AG04450 (cell line): ENCODE measurements around the gene LYZL6. TPM values are rescaled to one million over a fixed set of nuclear protein-coding genes. Genes with fewer than 3 reads are reported as not detected.

Experiments used
- CTCF ChIA-PET: fragments of 300-600, 350-600 bp; formaldehyde crosslinking; extraction: SDS; loops from one replicate; lab custom pipeline; 2022; ENCODE audit warnings: antibody characterized with exemption, inconsistent platforms; lab: Charles Lee
- POLR2A ChIA-PET: fragments of 350-600 bp; formaldehyde crosslinking; extraction: SDS; loops from one replicate; lab custom pipeline; 2021; ENCODE audit warnings: antibody characterized with exemption, inconsistent platforms; lab: Yijun Ruan, JAX
- DNase-seq: peaks from one replicate; pipeline ENCODE4 v3.0.0-alpha.2; 2011; ENCODE audit warnings: low read depth, low spot score
- H3K27ac ChIP-seq: one replicate; pipeline ENCODE4 v1.5.1; 2012; ENCODE audit warnings: low read depth, low read length, control low read depth
- H3K27me3 ChIP-seq: one replicate; pipeline ENCODE4 v1.6.0; 2012; ENCODE audit warnings: low read length; ENCODE audit not compliant: control insufficient read depth, insufficient read depth
- H3K4me3 ChIP-seq: 2 replicates; pipeline ENCODE4 v1.5.1; 2011; ENCODE audit warnings: mild to moderate bottlenecking, low read depth, low read length, control low read depth
- H3K9me3 ChIP-seq: 2 replicates; pipeline ENCODE4 v1.5.1; 2012; ENCODE audit warnings: low read length; ENCODE audit not compliant: control insufficient read depth, insufficient read depth
- CTCF ChIP-seq: IDR thresholded peaks from 2 replicates; pipeline ENCODE4 v1.5.1; 2011; ENCODE audit warnings: low read depth, low read length, control low read depth, inconsistent platforms
- polyA plus RNA-seq: library from polyadenylated mRNA; depleted of rRNA; stranded (reverse); fragments of >200 nt; gene quantifications from 2 replicates; pipeline ENCODE4 v1.2.3, GENCODE V29; 2011

LYZL6 gene
- polyA plus RNA-seq, 1 experiment: not detected

DNA sequence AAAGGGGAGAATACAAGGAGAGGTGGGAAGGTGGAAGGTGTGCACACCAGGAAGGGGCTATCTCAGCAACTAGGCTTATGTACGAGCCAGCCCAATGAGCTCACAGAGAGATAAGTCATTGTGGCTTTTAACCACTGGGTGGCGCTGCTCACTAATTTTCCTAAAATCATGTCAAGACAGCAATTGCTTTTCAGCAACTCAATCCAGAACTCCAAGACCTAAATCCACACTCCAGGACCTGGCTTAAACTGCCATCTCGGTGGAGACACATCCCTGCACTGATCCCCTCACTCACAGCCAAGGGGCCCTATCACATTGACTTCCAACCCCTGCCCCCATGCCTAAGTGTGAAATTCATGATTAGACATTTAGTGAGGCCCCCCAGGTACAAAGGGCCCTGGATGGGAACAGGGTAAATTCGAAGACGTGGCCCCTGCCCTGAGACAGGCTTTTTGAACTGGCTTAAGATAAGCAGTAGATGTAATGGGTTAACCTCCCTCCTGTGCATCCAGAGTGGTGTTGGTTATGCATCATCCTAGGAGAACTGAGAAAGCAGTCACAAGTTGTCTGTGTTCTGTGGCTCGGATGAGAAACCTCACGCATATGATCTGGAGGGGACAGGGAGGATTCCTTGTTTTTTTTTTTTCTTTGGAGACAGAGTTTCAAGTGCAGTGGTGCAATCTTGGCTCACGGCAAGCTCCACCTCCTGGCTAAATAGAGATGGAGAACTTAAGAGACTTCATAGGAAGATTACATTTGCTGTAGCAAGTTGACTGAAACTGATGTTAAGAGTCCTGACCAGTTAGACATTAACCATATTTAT, 26.3 kb upstream of the LYZL6 start:
- POLR2A ChIA-PET: no interaction called here
- CTCF ChIA-PET: interaction anchor here (0.6 to 5.9 kb wide), 27 partner anchors 8 to 513 kb away, joined by 3 to 111 read pairs (median 4); partner anchors contain the start of genes C17orf50 and CCL16
- peak; percentile 80 for TF ChIP-seq CTCF
- no peaks in the 10 kb centered on the region for H3K9me3 ChIP-seq
- no peak overlapping the region for H3K4me3 ChIP-seq
- peak; percentile 58 for DNase-seq
- H3K27ac ChIP-seq: no peak overlapping the region
- no peaks in the 10 kb centered on the region for H3K27me3 ChIP-seq

DNA sequence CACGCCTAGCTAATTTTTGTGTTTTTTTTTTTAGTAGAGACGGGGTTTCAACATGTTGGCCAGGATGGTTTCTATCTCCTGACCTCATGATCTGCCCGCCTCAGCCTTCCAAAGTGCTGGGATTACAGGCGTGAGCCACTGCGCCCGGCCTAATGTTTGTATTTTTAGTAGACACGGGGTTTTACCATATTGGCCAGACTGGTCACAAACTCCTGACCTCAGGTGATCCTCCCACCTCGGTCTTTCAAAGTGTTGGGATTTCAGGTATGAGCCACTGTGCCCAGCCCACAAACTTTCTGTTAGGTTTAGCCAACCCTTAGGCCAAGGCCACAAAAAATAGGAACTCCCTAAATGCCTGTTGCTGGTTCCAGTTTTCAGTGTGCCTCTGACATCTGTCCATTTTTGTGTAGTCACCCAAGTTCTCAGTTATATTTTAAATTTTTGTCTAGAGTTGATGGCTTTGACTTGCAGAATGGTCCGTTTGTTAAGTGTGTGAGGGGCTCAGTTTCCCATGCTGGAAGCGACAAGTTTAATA, 25.1 kb upstream of the LYZL6 start:
- CTCF ChIA-PET: interaction anchor here (0.7 to 5.9 kb wide), 18 partner anchors 7 to 514 kb away, joined by 3 to 111 read pairs (median 5); partner anchors contain the start of gene C17orf50
- no peak for DNase-seq
- Histone ChIP-seq H3K9me3 (no peaks in the 10 kb centered on the region), H3K4me3 (no peak overlapping the region), H3K27ac (no peak overlapping the region), H3K27me3 (no peaks in the 10 kb centered on the region)
- TF ChIP-seq CTCF: no peak
- POLR2A ChIA-PET: no interaction called here

DNA sequence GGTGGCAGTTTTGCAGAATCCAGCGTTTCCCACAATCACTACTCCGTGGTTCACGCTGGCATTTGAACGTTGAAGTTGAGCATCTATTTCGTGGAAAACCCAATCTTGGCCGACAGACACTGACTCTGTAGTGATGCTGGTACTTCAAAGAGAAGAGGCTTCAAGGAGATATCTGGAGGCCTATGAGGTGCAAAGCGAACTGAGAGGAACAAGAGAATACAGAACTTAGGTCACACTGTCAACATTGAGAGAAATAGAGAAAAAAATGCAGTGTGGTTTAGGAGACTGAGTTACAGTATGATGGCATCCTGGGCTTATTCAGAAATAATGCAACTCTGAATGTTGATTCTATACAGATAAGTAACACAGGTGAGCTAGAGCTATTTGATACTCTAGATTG, 21.8 kb upstream of the LYZL6 start:
- POLR2A ChIA-PET: no interaction called here
- CTCF ChIA-PET: no interaction called here
- TF ChIP-seq CTCF: no peak
- DNase-seq: no peak
- Histone ChIP-seq H3K27me3 (no peaks in the 10 kb centered on the region), H3K4me3 (no peak overlapping the region), H3K9me3 (no peaks in the 10 kb centered on the region), H3K27ac (no peak overlapping the region)

GRCh38 chr17:35963663-35964062, 20.1 kb upstream of the LYZL6 start:
- no peaks in the 10 kb centered on the region for H3K27me3 ChIP-seq
- H3K4me3 ChIP-seq: no peak overlapping the region
- ChIA-PET POLR2A (interaction anchor here (0.6 kb wide), 1 partner anchor 137 kb away, joined by 4 read pairs; no protein-coding TSS in a partner anchor), CTCF (interaction anchor here (0.7 to 1.1 kb wide), 2 partner anchors 185 to 186 kb away, joined by 3 to 4 read pairs; no protein-coding TSS in a partner anchor)
- no peaks in the 10 kb centered on the region for H3K9me3 ChIP-seq
- no peak for TF ChIP-seq CTCF
- no peak for DNase-seq
- H3K27ac ChIP-seq: no peak overlapping the region

- Histone ChIP-seq H3K27me3 (no peaks in the 10 kb centered on the region), H3K4me3 (no peak overlapping the region), H3K9me3 (no peaks in the 10 kb centered on the region), H3K27ac (no peak overlapping the region)
- ChIA-PET CTCF (no interaction called here), POLR2A (no interaction called here)
- DNase-seq: no peak
- no peak for TF ChIP-seq CTCF
Observed at GRCh38 chr17:35953720-35954119, 10.2 kb upstream of the LYZL6 start.
